HG03064 (cell line): ENCODE data around the gene TMEM184A.
A peak's percentile ranks its signal among the peaks of the same experiment; 100 is the strongest.
"Not testable (repeated sequence)": the region's sequence is repeated elsewhere in the genome, so short reads cannot be mapped to it uniquely, and the experiment has no call there.

Experiments
- ATAC-seq: cut with Tn5 transposase; IDR thresholded peaks from one replicate; pipeline ENCODE4 v1.9.1; 2021; ENCODE audit warnings: low read depth; ENCODE audit not compliant: unreplicated experiment

Gene TMEM184A

DNA sequence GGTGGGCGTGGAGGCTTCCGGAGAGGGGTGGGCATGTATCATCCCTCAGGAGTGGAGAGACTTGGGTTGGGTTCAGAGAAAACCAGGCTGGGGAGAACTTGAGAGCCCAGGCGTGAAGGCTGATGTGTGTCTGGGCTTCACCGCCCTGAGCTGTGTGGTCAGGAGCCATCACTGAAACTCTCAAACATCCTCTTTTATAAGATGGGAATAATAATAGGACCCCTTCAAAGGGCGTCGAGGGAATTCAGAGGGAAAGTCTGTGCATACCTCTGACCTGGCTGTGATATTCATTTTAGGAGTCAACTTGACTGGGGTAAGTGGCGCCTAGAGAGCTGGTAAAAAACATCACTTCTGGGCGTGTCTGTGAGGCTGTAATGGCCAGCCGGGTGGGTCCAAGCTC lies 34.9 kb upstream of the TMEM184A start:
- ATAC-seq = no peak

- no peak for ATAC-seq
These were observed 34.5 kb upstream of the TMEM184A start for GRCh38 chr7:1590476-1590875.

DNA sequence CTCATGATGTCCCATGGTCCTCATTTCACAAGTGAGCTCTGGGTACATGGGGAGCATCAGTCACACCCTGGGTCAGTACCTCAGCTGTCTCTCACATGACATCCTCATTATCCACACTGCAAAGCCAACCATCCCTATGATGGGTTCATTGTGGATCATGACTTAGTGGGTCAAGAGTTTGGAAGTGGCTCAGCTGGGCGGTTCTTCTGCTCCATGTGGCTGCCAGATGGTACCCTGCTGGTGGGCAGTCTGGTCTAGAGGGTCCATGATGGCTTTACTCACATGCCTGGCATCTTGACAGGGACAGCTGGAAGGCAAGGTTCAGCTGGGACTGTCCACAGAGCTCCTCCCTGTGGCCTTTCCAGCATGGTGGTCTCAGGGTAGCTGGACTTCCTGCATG lies 33.0 kb upstream of the TMEM184A start:
- no peak for ATAC-seq

DNA sequence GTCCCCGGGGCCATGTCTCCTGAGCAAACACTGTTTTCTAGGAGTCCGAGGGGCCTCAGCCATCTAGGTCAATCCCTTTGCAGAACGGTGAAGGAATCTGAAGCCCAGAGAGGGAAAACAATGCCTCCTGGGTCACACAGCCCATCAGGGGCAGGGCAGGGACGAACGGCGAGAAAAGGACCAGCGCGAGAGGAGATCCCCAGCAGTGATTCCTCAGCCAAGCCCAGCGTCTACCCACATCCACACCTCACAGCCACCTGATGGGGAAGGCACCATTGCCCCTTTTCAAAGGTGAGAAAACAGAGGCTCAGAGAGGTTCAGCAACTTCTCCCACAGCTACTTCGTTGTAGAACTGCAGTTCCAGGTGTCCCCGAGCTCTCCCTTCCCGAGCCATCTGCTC lies 31.7 kb upstream of the TMEM184A start:
- ATAC-seq = no peak

GRCh38 chr7:1586827-1587705 lies 31.1 kb upstream of the TMEM184A start:
- ATAC-seq = no peak

GRCh38 chr7:1586126-1586826 lies 30.3 kb upstream of the TMEM184A start:
- no peak for ATAC-seq

DNA sequence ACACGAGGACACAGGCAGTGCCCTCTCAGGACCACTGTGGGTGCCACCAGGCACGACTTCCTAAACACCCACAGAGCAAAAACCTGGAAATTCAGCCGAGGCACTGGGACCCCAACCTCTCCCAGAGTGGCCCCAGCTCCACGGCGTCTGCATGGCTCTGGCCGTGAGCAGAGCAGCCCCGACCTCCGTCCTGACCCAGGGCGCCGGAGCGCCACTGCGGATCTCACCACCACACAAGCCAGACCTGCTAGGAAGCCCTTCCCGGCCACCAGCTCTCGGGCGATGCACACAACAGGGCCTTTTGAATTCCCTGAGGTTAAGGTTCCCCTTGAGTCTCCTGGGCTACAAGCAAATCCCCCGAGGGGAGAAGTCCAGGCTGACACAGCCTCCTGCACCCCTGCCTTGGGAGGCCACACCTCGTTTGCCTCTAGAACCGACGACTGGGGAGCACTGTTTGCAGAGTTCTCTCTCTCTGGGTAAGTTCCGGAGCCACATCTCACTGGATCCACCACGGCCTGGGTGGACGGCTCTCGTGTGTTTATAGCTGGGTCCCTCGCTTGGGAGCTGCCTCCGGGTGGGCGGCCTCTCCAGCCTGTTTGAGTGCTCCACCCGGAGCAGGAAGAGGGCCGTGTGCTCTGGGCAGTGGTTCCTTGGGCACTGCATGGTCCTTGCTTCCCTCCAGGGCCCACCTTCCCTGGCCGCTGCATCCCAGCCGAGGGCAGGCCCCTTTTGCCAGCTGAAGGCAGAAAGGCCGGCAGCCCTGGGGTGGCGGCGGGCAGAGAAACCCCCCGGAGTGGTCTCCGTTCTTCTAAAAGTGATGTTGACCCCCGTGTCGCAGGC lies 29.4 kb upstream of the TMEM184A start:
- ATAC-seq = no peak

DNA sequence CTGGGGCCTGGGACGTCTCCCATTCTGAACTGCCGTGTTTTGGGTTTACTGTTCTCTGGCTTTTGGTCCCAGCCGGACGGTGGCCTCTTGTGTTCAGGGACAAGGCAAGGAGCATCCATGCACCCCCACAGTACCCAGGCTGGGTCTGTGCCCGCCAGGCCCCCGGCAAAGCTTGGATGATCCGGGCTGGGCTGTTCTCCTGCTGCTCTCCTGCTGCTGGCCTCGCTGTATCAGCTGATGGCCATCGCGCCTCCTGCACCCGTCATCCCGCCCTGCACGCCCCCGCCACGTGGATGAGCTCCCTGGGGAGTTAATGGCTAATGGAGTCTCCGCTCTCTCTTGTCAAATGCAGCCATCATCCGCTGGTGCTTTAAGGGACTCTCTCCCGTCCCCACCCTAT lies 28.7 kb upstream of the TMEM184A start:
- ATAC-seq = no peak

GRCh38 chr7:1583241-1583930 lies 27.4 kb upstream of the TMEM184A start:
- not testable (repeated sequence) for ATAC-seq

- ATAC-seq = no peak
These were observed 24.5 kb upstream of the TMEM184A start for GRCh38 chr7:1580422-1581030.

- no peak for ATAC-seq
These were observed 23.7 kb upstream of the TMEM184A start for GRCh38 chr7:1579481-1580421.

DNA sequence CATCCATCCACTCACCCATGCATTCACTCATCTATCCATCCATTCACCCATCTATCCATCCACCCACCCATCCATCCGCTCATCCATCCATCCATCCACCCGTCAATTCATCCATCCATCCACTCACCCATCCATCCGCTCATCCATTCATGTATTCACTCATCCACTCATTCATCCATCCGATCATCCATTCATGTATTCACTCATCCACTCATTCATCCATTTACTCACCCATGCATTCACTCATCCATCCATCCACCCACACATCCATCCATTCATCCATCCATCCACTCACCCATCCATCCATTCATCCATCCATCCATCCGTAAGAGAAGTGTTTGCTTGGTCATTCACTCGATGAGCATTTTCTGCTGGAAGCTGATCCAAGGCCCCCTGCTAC lies 22.5 kb upstream of the TMEM184A start:
- ATAC-seq = no peak

DNA sequence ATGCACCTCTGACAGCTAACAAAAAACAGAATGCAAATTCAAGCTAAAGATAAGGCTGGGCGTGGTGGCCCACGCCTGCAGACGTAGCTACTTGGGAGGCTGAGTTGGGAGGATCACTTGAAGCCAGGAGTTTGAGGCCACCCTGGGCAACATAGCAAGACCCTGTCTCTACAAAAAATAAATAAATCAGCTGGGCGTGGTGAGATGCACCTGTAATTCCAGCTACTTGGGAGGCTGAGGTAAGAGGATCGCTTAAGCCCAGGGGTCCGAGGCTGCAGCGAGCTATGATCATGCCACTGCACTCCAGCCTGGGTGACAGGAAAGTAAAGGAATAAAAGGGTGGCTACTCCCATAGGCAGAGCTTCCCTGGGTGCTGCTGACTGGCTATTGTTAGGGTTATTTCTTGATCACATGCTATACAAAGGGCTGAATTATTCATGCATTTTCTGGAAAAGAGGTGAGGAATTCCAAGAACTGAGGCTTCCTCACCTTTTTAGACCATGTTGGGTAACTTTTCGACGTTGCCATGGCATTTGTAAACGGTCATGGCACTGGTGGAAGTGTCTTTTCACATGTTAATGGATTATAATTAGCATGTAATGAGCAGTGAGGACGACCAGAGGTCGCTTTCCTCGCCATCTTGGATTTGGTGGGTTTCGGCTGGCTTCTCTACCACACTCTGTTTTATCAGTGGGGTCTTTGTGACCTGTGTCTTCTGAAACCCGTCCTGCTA lies 20.7 kb upstream of the TMEM184A start:
- ATAC-seq = no peak

- ATAC-seq = no peak
These were observed 19.8 kb upstream of the TMEM184A start for GRCh38 chr7:1575809-1576208.

- no peak for ATAC-seq
These were observed 16.3 kb upstream of the TMEM184A start for GRCh38 chr7:1572111-1572822.

DNA sequence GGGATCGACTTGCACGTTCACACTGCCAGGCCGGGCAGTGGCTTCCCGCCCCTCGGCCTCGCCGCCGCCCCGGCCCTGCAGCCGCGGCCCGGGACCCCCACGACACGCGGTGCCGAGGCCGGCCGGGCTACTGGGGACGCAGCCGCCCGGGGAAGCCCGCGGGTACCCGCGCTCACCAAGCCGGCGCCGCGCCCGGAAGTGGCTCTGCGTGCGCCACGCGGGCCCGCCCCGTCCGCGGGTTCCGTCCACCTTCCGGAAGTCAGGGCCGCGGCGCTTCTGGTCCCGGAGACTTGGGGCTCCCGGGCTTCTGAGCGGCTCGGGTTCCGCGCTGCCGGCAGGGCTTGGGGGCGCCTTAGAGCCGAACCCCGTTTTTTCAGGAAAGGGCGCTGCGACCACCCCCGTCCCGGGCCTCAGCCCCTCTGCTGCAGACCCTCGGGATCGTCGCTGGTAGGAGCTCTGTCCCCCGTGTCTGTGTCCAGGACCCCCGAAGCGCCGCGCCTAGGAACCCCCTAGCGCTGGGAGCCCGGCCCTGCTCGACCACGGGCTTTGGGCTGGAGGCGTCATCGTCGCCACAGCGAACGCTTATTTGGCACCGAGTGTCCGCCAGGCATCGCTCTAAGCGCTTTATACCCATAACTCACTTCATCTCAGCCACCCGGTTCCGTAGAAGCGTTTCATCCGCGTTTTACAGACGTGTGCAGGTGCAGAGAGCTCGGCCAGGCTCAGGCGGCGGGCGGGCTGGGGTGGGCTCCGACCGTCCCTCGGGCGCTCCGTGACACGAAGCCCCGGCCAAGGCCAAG lies 14.0 kb upstream of the TMEM184A start, which contains the start of gene PSMG3:
Gene PSMG3, minus strand, starts transcription at position 200 of the 800 bp plus-strand sequence. CDS start 693 bp downstream, outside the sequence.
- ATAC-seq = peak; percentile 88

- ATAC-seq = no peak
These were observed 13.4 kb upstream of the TMEM184A start for GRCh38 chr7:1569440-1569832.
